GM23248 (cell line): ENCODE measurements around the gene MAN1C1. TPM values are rescaled to one million over a fixed set of nuclear protein-coding genes. Genes with fewer than 3 reads are reported as not detected.
"Not testable (repeated sequence)": the region's sequence is repeated elsewhere in the genome, so short reads cannot be mapped to it uniquely, and the experiment has no call there.

ENCODE experiments used
- DNase-seq: peaks from one replicate; pipeline ENCODE4 v3.0.0-alpha.2; 2015
- H2AFZ ChIP-seq: fragments of 200-600 bp; sonication (generic); 2 replicates; pipeline ENCODE4 v1.6.1; 2016; ENCODE audit warnings: antibody characterized with exemption
- H3F3A ChIP-seq: fragments of 200-600 bp; sonication (generic); 2 replicates; pipeline ENCODE4 v1.6.1; 2016; ENCODE audit warnings: mild to moderate bottlenecking, antibody characterized with exemption, mixed run types; ENCODE audit not compliant: insufficient read depth
- H3K27ac ChIP-seq: fragments of 200-600 bp; sonication (generic); 2 replicates; pipeline ENCODE4 v1.5.1; 2016; ENCODE audit warnings: mild to moderate bottlenecking
- H3K27me3 ChIP-seq: fragments of 200-600 bp; sonication (generic); replicated peaks from 2 replicates; pipeline ENCODE4 v1.6.1; 2016; ENCODE audit warnings: mild to moderate bottlenecking; ENCODE audit not compliant: insufficient read depth
- H3K36me3 ChIP-seq: fragments of 200-600 bp; sonication (generic); 2 replicates; pipeline ENCODE4 v1.6.1; 2016; ENCODE audit warnings: low read depth, mild to moderate bottlenecking
- H3K4me1 ChIP-seq: fragments of 200-600 bp; sonication (generic); 2 replicates; pipeline ENCODE4 v1.6.1; 2016; ENCODE audit warnings: mild to moderate bottlenecking; ENCODE audit not compliant: insufficient read depth
- H3K4me2 ChIP-seq: fragments of 200-600 bp; sonication (generic); one replicate; pipeline ENCODE4 v1.6.1; 2016; ENCODE audit warnings: mild to moderate bottlenecking; ENCODE audit not compliant: unreplicated experiment
- H3K4me3 ChIP-seq: fragments of 200-600 bp; sonication (generic); 2 replicates; pipeline ENCODE4 v1.5.1; 2016; ENCODE audit warnings: mild to moderate bottlenecking
- H3K79me2 ChIP-seq: fragments of 200-600 bp; sonication (generic); 2 replicates; pipeline ENCODE4 v1.6.1; 2016; ENCODE audit warnings: mild to moderate bottlenecking; ENCODE audit not compliant: insufficient read depth
- H3K9ac ChIP-seq: fragments of 200-600 bp; sonication (generic); 2 replicates; pipeline ENCODE4 v1.6.1; 2016; ENCODE audit warnings: mild to moderate bottlenecking
- H3K9me2 ChIP-seq: fragments of 200-600 bp; sonication (generic); 2 replicates; pipeline ENCODE4 v1.6.1; 2016; ENCODE audit warnings: mixed run types, mild to moderate bottlenecking, moderate library complexity; ENCODE audit not compliant: insufficient read depth
- H3K9me3 ChIP-seq: fragments of 200-600 bp; sonication (generic); one replicate; pipeline ENCODE4 v1.6.1; 2017; ENCODE audit warnings: low read depth
- H4K20me1 ChIP-seq: fragments of 200-600 bp; sonication (generic); 2 replicates; pipeline ENCODE4 v1.6.0; 2016; ENCODE audit not compliant: insufficient read depth
- EZH2 ChIP-seq: fragments of 200-600 bp; sonication (generic); IDR thresholded peaks from 2 replicates; pipeline ENCODE4 v1.6.1; 2018; ENCODE audit warnings: antibody characterized with exemption, mild to moderate bottlenecking; ENCODE audit not compliant: insufficient read depth, poor library complexity, severe bottlenecking
- EZH2phosphoT487 ChIP-seq: fragments of 200-600 bp; sonication (generic); IDR thresholded peaks from 2 replicates; pipeline ENCODE4 v1.6.1; 2018; ENCODE audit warnings: antibody characterized with exemption, moderate library complexity, mild to moderate bottlenecking, low read depth; ENCODE audit not compliant: insufficient read depth
- WGBS, 2 experiments: methylation state at CpG; one replicate each; pipeline ENCODE4 v1.1.6; 2015 to 2017; ENCODE audit warnings: low lambda C conversion rate in 2 of 2, low coverage in 1 of 2; ENCODE audit errors: missing lambda C conversion rate in 2 of 2; 5-methylcytosine and 5-hydroxymethylcytosine counted together
- in situ Hi-C: fragments of 300-500 bp; cut with MboI; formaldehyde crosslinking; loops from 2 replicates; pipeline ENCODE4 v1.15.0; 2020
- polyA plus RNA-seq: library from polyadenylated mRNA; unstranded; fragments of >200 nt; fragmentation: Nextera tagmentation; extraction: Ambion mirVana; gene quantifications from 2 replicates; pipeline ENCODE4 v1.2.1, GENCODE V29; 2016
- total RNA-seq: library from RNA; depleted of rRNA; stranded (reverse); fragments of >200 nt; shearing (Covaris generic); gene quantifications from 2 replicates; pipeline ENCODE4 v1.2.3, GENCODE V29; 2014

The MAN1C1 gene
- total and polyA plus RNA-seq, 2 experiments from 2014 or later = 0.29 to 1.1 TPM

DNA sequence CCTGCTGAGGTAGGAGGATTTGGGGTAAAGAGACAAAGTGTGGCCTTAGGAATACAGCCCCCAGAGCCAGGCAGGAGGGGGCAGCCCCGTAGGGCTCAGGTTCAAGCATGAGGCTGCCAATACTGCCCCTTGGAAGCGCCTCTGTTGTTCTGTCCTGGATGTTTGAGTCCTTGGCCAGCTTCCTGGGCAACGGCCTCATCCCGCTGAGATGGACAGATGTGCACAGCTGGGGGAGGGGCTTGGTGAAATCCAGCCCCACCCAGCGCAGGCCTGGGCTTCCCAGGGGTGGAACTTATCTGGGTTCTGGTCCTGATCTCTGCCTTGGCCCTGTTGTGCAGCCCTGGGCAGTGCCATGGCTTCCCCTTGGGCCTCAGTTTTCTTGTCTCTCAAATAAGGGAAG, 34.8 kb upstream of the MAN1C1 start:
- H4K20me1 ChIP-seq = no peaks in the 10 kb centered on the region
- H3K9me2 ChIP-seq = no peaks in the 10 kb centered on the region
- no peaks in the 10 kb centered on the region for H3K27me3 ChIP-seq
- no peaks in the 10 kb centered on the region for H3K4me1 ChIP-seq
- WGBS, 2 experiments = 55 to 56% methylated on average over 5 of the region's 5 CpGs
- H3F3A ChIP-seq = no peaks in the 10 kb centered on the region
- H2AFZ ChIP-seq = no peak overlapping the region
- H3K9ac ChIP-seq = no peak overlapping the region
- TF ChIP-seq EZH2 = no peak
- no peak for TF ChIP-seq EZH2phosphoT487
- no peaks in the 10 kb centered on the region for H3K36me3 ChIP-seq
- in situ Hi-C loops = no loop called here
- H3K27ac ChIP-seq = no peak overlapping the region
- no peak overlapping the region for H3K4me2 ChIP-seq
- no peaks in the 10 kb centered on the region for H3K9me3 ChIP-seq
- H3K4me3 ChIP-seq = no peak overlapping the region
- H3K79me2 ChIP-seq = no peaks in the 10 kb centered on the region
- DNase-seq = no peak

DNA sequence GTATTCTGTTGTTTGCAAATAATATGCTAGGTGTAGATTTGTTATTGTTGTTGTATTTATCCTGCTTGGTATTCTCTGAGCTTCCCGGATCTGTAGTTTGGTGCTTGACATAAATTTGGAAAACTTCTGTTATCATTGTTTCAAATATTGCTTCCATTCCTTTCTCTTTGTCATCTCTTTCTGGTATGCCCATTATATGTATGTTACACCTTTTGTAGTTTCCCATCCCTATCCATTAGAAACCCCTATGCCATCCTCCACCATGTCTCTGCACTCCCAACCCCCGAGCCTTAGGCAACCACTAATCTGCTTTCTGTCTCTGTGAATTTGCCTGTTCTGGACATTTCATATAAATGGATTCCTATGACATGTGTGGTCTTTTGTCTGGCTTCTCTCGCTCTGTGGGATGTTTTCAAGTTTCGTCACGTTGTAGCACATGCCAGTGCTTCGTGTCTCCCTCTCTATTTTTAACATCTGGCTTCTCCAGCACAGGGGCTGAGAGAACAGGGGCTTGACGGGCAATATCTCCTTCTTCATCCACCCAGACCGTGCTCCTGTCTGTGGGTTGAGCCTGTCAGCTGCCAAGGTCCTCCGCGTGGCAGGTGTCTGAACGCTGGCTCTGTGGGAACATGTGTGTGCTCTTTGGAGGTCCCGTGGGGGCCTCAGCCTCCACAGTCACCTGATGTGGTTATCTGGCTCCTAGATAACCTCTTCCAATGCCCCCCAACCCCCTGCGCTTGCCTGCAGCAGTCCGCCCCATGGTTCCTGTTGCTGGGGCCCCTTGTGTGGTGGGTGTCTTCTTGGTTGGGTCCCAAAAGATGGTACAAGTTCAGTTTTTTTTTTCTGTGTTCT, 32.8 kb upstream of the MAN1C1 start:
- 73% methylated on average over 14 of the region's 14 CpGs for WGBS, 2 experiments
- in situ Hi-C loops = no loop called here

DNA sequence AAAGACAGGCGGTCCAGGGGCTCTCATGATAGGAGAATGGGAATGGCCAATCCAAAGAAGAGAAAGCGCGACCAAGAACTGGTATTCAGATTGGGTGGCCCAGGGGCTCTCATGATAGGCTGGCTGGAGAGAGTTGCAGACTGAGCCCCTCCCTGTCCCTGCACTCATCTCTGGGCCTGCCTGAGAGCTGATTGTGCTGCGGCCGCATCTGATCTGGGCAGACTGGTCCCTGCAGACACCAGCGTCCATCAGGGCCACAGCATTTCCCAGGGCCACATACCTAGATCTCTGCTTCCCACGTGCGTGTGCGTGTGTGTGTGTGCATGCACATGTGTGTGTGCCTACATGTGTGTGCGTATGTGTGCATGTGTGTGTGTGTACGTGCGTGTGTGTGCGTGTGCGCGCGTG, 30.4 kb upstream of the MAN1C1 start:
- no peaks in the 10 kb centered on the region for H3F3A ChIP-seq
- H3K27me3 ChIP-seq = no peaks in the 10 kb centered on the region
- no peak overlapping the region for H3K4me3 ChIP-seq
- H3K9me2 ChIP-seq = no peaks in the 10 kb centered on the region
- H3K4me1 ChIP-seq = no peaks in the 10 kb centered on the region
- no peak overlapping the region for H3K4me2 ChIP-seq
- H3K27ac ChIP-seq = no peak overlapping the region
- no peak overlapping the region for H3K9ac ChIP-seq
- H3K9me3 ChIP-seq = no peaks in the 10 kb centered on the region
- H2AFZ ChIP-seq = no peak overlapping the region
- H4K20me1 ChIP-seq = no peaks in the 10 kb centered on the region
- no peaks in the 10 kb centered on the region for H3K79me2 ChIP-seq
- WGBS, 2 experiments = 85 to 88% methylated on average over 10 to 15 of the region's 16 CpGs
- in situ Hi-C loops = no loop called here
- no peaks in the 10 kb centered on the region for H3K36me3 ChIP-seq
- TF ChIP-seq EZH2phosphoT487 (no peak), EZH2 (no peak)
- DNase-seq = no peak

More for the DNA sequence above, 32.8 kb upstream of the MAN1C1 start:
- DNase-seq = no peak
- no peaks in the 10 kb centered on the region for H3K36me3 ChIP-seq
- H3K4me2 ChIP-seq = no peak overlapping the region
- H3F3A ChIP-seq = no peaks in the 10 kb centered on the region
- H3K79me2 ChIP-seq = no peaks in the 10 kb centered on the region
- H3K9ac ChIP-seq = no peak overlapping the region
- H4K20me1 ChIP-seq = no peaks in the 10 kb centered on the region
- H2AFZ ChIP-seq = no peak overlapping the region
- no peaks in the 10 kb centered on the region for H3K27me3 ChIP-seq
- TF ChIP-seq EZH2phosphoT487 (no peak), EZH2 (no peak)
- no peak overlapping the region for H3K27ac ChIP-seq
- no peaks in the 10 kb centered on the region for H3K9me2 ChIP-seq
- no peaks in the 10 kb centered on the region for H3K4me1 ChIP-seq
- no peaks in the 10 kb centered on the region for H3K9me3 ChIP-seq
- H3K4me3 ChIP-seq = no peak overlapping the region

DNA sequence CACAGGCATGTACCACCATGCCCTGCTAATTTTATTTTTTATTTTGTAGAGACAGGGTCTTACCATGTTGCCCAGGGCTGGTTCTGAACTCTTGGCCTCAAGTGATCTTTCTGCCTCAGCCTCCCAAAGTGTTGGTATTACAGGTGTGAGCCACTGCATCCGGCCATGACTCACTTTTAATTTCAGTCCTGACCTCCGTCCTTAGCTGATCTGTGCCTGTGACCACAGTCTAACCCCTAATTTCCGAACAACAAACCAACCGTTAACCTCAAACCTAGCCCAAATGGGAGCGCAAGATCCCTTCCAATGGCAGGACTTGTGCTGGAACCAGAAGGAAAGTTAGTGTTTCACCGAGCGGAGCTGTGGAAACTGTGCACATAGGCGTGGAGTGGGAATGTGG, 29.3 kb upstream of the MAN1C1 start:
- no peak overlapping the region for H3K9ac ChIP-seq
- in situ Hi-C loops = no loop called here
- H3F3A ChIP-seq = no peaks in the 10 kb centered on the region
- WGBS, 2 experiments = 89 to 91% methylated on average over 8 of the region's 8 CpGs
- TF ChIP-seq EZH2phosphoT487 (no peak), EZH2 (no peak)
- H3K4me3 ChIP-seq = no peak overlapping the region
- H3K4me2 ChIP-seq = no peak overlapping the region
- no peaks in the 10 kb centered on the region for H4K20me1 ChIP-seq
- no peak for DNase-seq
- H3K79me2 ChIP-seq = no peaks in the 10 kb centered on the region
- no peak overlapping the region for H3K27ac ChIP-seq
- no peaks in the 10 kb centered on the region for H3K9me2 ChIP-seq
- no peaks in the 10 kb centered on the region for H3K4me1 ChIP-seq
- no peaks in the 10 kb centered on the region for H3K36me3 ChIP-seq
- no peak overlapping the region for H2AFZ ChIP-seq
- no peaks in the 10 kb centered on the region for H3K27me3 ChIP-seq
- H3K9me3 ChIP-seq = no peaks in the 10 kb centered on the region

DNA sequence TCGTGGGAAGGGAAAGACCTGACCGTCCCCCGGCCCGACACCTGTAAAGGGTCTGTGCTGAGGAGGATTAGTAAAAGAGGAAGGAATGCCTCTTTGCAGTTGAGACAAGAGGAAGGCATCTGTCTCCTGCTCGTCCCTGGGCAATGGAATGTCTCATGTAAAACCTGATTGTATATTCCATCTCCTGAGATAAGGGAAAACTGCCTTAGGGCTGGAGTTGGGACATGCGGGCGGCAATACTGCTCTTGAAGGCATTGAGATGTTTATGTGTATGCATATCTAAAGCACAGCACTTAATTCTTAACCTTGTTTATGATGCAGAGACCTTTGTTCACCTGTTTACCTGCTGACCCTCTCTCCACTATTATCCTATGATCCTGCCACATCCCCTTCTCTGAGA, 28.4 kb upstream of the MAN1C1 start:
- H3K9me3 ChIP-seq, H3K79me2 ChIP-seq, H3K9ac ChIP-seq, H3K9me2 ChIP-seq, H3K4me1 ChIP-seq, in situ Hi-C loops, H3K27me3 ChIP-seq, H2AFZ ChIP-seq, H3K36me3 ChIP-seq, H3K4me2 ChIP-seq, DNase-seq, H4K20me1 ChIP-seq, H3K4me3 ChIP-seq, H3K27ac ChIP-seq, H3F3A ChIP-seq: not testable (repeated sequence)
- WGBS, 2 experiments = 61 to 68% methylated on average over 7 of the region's 7 CpGs

DNA sequence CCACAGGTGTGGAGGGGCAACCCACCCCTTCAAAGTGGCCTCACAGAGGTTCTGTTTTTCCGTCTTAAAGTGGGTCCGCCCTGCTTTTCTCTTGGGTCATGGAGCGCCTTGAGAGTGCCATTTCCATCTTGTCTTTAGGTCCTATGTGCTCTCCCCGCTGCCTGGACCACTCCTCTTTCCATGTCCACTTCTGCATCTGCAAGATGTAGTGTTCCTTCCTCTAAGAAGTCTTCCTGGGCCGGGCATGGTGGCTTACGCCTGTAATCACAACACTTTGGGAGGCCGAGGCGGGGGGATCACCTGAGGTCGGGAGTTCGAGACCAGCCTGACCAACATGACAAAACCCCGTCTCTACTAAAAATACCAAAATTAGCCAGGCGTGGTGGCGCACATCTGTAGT, 27.8 kb upstream of the MAN1C1 start:
- H3K36me3 ChIP-seq, H3K27me3 ChIP-seq, H4K20me1 ChIP-seq, H3K27ac ChIP-seq, H3K4me2 ChIP-seq, H3K79me2 ChIP-seq, H3F3A ChIP-seq, H3K9ac ChIP-seq, H3K9me3 ChIP-seq, H2AFZ ChIP-seq, DNase-seq, H3K4me1 ChIP-seq, in situ Hi-C loops, H3K9me2 ChIP-seq, H3K4me3 ChIP-seq: not testable (repeated sequence)
- 87 to 89% methylated on average over 13 of the region's 13 CpGs for WGBS, 2 experiments
